ENCODE results near the gene SMARCB1.

Gene SMARCB1

GRCh38 chr22:23782252-23782651, 4.5 kb upstream of the SMARCB1 start:
- DNase-seq = no peak

- no peak for DNase-seq
Measured at GRCh38 chr22:23782703-23783102, 4.1 kb upstream of the SMARCB1 start.

GRCh38 chr22:23783265-23784150, 3.3 kb upstream of the SMARCB1 start:
- DNase-seq = no peak

GRCh38 chr22:23784215-23784732, 2.5 kb upstream of the SMARCB1 start:
- DNase-seq = no peak

DNA sequence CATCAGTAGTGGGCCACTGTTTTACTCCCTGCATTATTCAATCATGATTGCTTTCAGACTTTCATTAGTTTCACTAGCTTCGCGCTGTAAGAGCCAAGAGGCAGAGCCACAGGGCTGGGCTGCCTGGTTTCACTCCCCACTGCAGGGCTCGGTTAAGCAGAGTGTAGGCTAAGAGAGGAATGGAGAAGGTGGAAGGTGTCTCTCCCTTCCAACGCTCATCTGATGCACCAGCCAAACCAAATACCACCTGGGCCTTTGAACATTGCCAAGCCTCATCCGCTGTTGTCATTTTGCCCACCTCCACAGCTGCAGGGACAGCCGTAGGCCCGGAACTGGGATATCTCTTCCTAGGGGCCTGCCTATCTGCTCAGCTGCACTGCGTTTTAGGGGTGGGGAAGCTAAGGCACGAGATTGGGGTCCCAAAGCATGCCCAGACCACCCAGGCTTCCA, 480 bp upstream of the SMARCB1 start:
- DNase-seq = no peak

- no peak for DNase-seq
Measured at GRCh38 chr22:23787600-23787896, 782 bp downstream of the SMARCB1 start.

DNA sequence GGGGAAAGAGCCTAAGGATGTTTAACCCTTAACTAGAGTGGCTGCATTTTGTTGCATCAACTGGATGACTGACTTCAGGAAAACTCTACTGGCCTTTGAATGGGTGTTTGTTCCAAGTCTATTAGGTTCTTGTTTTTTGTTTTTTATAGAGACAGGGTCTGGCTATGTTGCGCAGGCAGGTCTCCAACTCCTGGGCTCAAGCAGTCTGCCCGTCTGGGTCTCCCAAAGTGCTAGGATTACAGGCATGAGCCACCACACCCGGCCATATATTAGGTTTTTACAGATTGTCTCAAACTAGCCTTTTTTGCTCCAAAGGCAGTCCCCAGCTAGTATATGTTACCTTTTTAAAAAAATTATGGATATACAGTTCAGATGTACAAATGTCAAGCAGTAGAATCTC, 1.1 kb downstream of the SMARCB1 start:
- DNase-seq = no peak

- DNase-seq = no peak
Measured at GRCh38 chr22:23789121-23789520, 2.4 kb downstream of the SMARCB1 start.

DNA sequence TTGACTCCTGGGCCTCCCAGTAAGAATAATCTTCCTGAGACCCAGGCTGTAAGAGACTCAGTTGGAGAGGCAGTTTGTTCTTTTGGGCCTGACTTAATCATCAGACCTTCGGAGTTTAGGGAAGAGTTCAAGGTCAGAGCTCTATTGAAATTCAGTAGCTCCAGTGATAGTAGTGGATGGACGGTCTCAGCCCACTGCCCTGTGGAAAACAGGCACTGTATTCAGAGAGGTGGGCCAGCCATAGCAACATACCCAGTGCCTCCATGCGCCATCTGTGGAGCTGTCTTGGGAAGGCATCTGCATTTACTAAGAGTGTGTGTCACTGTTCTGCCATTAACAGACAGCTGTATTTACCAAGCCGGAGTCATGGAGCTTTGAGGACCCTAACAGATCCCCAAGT, 2.9 kb downstream of the SMARCB1 start:
- DNase-seq = no peak

DNA sequence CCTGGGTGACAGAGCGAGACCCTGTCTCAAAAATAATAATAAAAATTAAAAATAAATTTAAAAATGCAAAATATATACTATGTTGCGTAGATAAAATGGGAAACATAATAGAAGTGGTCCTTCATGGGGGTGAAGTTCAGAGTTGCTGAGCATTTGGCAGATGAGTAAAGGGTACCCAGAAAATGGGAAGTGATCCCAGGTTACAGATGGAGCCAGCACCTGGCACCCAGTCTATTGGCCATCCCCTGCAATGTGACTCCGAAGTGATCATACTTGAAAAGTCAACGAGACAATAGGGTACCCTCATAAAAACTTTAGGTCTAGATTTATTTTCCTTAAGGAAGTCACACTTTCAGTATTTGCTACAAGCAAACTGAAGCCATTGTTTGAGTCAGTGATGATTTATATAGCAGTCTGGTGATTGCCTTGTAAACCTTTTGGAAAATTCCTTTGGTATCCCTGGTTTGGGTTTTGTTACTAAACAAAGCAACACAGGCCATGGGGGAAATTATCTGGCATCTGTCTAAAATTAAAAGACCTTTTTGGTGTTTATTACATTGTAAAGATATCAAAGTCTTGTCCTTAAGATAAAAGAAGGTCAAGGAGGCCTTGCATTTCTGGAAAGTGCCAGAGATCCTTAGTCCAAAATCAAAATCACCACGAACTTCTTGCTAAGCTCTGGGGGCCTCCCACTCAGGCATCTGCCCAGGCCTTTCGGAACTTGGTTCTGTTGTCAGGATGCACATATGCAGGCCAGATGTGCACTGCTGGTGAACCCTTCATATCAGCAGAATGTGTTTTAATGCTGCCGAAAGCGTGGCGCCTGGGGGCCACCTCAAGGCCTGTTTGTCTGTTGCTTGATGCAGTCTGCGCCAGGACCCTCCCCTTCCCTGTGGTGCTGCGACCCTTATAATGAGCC, 4.3 kb downstream of the SMARCB1 start:
- DNase-seq = no peak

- DNase-seq = no peak
Measured at GRCh38 chr22:23791738-23792645, 5.2 kb downstream of the SMARCB1 start.

DNA sequence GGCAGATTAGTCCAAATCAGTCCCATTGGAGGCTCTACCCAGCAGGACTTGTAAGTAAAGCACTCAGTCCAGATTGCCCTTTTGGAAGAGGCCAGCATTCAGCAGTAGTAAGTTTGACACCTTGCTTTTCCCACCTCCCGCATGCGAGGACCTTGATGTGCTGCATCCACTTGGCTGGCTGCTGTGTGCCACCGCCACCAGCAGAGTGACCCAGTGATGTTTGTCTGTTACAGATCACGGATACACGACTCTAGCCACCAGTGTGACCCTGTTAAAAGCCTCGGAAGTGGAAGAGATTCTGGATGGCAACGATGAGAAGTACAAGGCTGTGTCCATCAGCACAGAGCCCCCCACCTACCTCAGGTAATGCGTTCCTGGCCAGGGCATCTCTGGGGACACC, 6.6 kb downstream of the SMARCB1 start:
- no peak for DNase-seq

DNA sequence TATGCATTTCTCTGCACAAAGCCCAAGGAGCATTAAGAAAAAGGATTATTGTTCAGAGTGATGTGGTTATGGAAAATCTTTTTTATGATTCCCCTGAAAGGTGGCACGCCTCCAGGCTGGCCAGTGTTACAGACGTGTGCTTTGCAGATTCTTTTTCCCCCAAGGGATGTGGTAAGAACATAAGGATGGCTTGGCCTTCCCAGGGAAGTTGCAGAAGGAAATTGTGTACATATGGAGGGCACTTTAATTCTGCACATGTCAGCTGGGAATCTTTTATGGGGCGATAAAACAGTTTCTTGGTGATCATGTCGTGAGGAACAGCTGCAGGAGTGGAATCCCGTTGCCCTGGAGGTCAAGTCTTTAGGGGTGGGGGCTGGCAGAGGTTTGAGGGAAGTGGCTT, 9.7 kb downstream of the SMARCB1 start:
- DNase-seq = no peak

GRCh38 chr22:23800297-23801237, 13.8 kb downstream of the SMARCB1 start:
- no peak for DNase-seq

GRCh38 chr22:23801238-23801821, 14.6 kb downstream of the SMARCB1 start:
- DNase-seq = no peak

GRCh38 chr22:23801886-23802377, 15.2 kb downstream of the SMARCB1 start:
- no peak for DNase-seq

DNA sequence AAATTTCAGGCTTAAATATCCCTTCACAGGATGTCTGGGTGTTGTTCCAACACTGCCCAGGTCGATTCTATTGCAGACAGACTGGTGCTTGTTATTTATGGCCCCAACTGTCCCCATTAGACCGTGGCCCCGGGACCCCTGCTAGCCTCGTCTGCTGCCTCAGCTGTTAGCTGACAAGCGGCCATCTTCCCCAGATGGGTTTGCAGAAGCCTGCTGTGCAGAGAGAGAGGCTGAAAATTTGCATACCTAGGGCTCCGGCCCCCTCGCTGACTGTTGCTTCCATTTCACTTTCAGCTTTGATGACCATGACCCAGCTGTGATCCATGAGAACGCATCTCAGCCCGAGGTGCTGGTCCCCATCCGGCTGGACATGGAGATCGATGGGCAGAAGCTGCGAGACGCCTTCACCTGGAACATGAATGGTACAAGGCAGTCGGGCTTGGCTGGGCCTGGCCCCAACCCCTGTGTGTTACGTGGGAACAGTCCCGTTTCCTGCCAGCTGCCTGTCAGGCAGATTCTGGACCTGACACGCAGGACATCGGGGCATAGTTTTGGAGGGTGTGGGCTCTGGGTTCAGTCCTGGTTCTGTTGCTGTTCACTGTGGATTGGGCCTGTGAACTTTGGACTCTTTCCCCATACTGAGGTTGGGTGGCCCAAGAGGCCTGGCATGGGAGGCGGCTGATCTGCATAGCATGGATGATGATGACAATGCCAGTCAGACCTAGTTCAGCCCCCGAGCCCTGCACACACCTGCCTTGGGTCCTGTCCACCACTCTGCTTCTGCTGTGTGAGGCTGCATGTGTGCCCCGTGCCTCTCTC, 16.4 kb downstream of the SMARCB1 start:
- no peak for DNase-seq

DNA sequence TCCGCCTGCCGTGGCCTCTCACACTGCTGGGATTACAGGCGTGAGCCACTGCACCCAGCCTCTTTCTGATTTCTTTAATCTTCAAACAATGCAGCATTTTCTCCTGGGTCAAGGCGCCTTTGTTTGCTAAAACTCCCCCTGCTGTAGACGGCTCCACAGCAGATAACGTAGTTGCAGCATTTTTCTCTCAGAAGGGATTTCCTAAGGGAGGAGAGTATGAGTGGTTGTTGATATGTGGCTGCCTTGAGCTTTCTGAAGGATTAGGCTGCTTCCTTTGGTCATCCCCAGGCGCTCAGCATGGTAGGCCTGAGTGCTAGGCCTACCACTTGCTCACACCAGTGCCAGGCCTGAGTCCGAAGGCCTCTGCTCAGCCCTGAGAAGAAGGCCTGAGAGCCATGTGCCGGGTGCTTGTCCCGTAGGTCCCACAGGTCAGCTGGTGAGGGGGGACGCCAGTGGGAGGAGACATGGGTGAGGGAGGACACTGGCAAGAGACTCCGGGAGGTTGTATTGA, 18.1 kb downstream of the SMARCB1 start:
- no peak for DNase-seq

DNA sequence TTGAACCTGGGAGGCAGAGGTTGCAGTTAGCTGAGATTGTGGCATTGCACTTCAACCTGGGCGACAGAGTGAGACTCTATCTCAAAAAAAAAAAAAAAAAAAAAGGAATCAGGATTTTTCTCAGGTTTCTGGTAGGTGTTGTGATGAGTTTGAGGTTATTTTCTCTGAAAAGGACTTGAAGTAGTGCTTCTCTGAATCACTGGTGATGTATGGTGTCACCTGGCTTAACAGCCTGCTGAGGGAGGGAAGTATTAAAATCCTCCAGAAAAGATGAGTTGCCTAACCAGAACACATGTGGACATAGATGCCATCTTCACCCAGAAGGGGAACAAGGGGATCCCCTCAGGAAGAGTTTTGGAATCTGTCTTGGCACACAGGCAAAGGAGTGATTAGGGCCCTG, 20.1 kb downstream of the SMARCB1 start:
- no peak for DNase-seq

GRCh38 chr22:23812378-23812777, 25.6 kb downstream of the SMARCB1 start:
- DNase-seq = no peak

Measured in cortex of kidney (tissue), 1 donor.